Measurements from ENCODE around the gene L3MBTL1.

Gene L3MBTL1

GRCh38 chr20:43559147-43559987 lies 51.9 kb downstream of the L3MBTL1 start:
- no peak for DNase-seq (ENCODE audit: low read depth, low spot score)

GRCh38 chr20:43560974-43561373 lies 53.5 kb downstream of the L3MBTL1 start:
- no peak for DNase-seq (ENCODE audit: low read depth, low spot score)

- no peak for DNase-seq (ENCODE audit: low read depth, low spot score)
Measured at GRCh38 chr20:43563429-43563828, 55.9 kb downstream of the L3MBTL1 start.

GRCh38 chr20:43563991-43564390 lies 56.5 kb downstream of the L3MBTL1 start:
- DNase-seq (ENCODE audit: low read depth, low spot score) = no peak

GRCh38 chr20:43564455-43564854 lies 57.0 kb downstream of the L3MBTL1 start:
- DNase-seq (ENCODE audit: low read depth, low spot score) = no peak

GRCh38 chr20:43564993-43565757 lies 57.7 kb downstream of the L3MBTL1 start:
- no peak for DNase-seq (ENCODE audit: low read depth, low spot score)

- DNase-seq (ENCODE audit: low read depth, low spot score) = no peak
Measured at GRCh38 chr20:43565758-43566104, 58.2 kb downstream of the L3MBTL1 start.

- DNase-seq (ENCODE audit: low read depth, low spot score) = no peak
Measured at GRCh38 chr20:43567477-43567876, 60.0 kb downstream of the L3MBTL1 start.

- no peak for DNase-seq (ENCODE audit: low read depth, low spot score)
Measured at GRCh38 chr20:43568706-43569105, 61.2 kb downstream of the L3MBTL1 start.

- no peak for DNase-seq (ENCODE audit: low read depth, low spot score)
Measured at GRCh38 chr20:43569282-43569681, 61.8 kb downstream of the L3MBTL1 start.

GRCh38 chr20:43570496-43570895 lies 63.0 kb downstream of the L3MBTL1 start:
- DNase-seq (ENCODE audit: low read depth, low spot score) = no peak

- DNase-seq (ENCODE audit: low read depth, low spot score) = no peak
Measured at GRCh38 chr20:43571310-43571709, 63.8 kb downstream of the L3MBTL1 start.

- no peak for DNase-seq (ENCODE audit: low read depth, low spot score)
Measured at GRCh38 chr20:43571771-43572170, 64.3 kb downstream of the L3MBTL1 start.

GRCh38 chr20:43572891-43573290 lies 65.4 kb downstream of the L3MBTL1 start:
- DNase-seq (ENCODE audit: low read depth, low spot score) = no peak

- DNase-seq (ENCODE audit: low read depth, low spot score) = no peak
Measured at GRCh38 chr20:43576108-43576507, 68.6 kb downstream of the L3MBTL1 start.

- no peak for DNase-seq (ENCODE audit: low read depth, low spot score)
Measured at GRCh38 chr20:43579861-43580793, 72.6 kb downstream of the L3MBTL1 start.

- DNase-seq (ENCODE audit: low read depth, low spot score) = no peak
Measured at GRCh38 chr20:43583133-43583864, 75.8 kb downstream of the L3MBTL1 start.

- peak; percentile 96 for DNase-seq (ENCODE audit: low read depth, low spot score)
Measured at GRCh38 chr20:43583982-43584432, 76.5 kb downstream of the L3MBTL1 start.

GRCh38 chr20:43584448-43585136 lies 77.1 kb downstream of the L3MBTL1 start:
- no peak for DNase-seq (ENCODE audit: low read depth, low spot score)

- DNase-seq (ENCODE audit: low read depth, low spot score) = no peak
Measured at GRCh38 chr20:43586641-43587040, 79.1 kb downstream of the L3MBTL1 start.

Data from brain pericyte (primary cell).